ENCODE measurements around the gene PAX3.

- no peak for TF ChIP-seq POLR2A (IDR thresholded peaks at IDR 0.05)
- TF ChIP-seq, protein P1, sequence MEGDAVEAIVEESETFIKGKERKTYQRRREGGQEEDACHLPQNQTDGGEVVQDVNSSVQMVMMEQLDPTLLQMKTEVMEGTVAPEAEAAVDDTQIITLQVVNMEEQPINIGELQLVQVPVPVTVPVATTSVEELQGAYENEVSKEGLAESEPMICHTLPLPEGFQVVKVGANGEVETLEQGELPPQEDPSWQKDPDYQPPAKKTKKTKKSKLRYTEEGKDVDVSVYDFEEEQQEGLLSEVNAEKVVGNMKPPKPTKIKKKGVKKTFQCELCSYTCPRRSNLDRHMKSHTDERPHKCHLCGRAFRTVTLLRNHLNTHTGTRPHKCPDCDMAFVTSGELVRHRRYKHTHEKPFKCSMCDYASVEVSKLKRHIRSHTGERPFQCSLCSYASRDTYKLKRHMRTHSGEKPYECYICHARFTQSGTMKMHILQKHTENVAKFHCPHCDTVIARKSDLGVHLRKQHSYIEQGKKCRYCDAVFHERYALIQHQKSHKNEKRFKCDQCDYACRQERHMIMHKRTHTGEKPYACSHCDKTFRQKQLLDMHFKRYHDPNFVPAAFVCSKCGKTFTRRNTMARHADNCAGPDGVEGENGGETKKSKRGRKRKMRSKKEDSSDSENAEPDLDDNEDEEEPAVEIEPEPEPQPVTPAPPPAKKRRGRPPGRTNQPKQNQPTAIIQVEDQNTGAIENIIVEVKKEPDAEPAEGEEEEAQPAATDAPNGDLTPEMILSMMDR (IDR thresholded peaks at IDR 0.05), result no peak
Measured at GRCh38 chr2:222196159-222196558, 102.6 kb downstream of the PAX3 start.

Data from body of pancreas (tissue), 4 donors.